HG02852 (cell line): ENCODE data around the gene NEIL3.
A peak's percentile ranks its signal among the peaks of the same experiment; 100 is the strongest.
"Not testable (repeated sequence)": the region's sequence is repeated elsewhere in the genome, so short reads cannot be mapped to it uniquely, and the experiment has no call there.

Experiments used
- ATAC-seq: cut with Tn5 transposase; IDR thresholded peaks from one replicate; pipeline ENCODE4 v1.9.1; 2021; ENCODE audit warnings: mild to moderate bottlenecking, moderate library complexity; ENCODE audit not compliant: unreplicated experiment

The NEIL3 gene

GRCh38 chr4:177297785-177298391 is 11.8 kb upstream of the NEIL3 start:
- ATAC-seq = no peak

GRCh38 chr4:177301126-177301639 is 8.5 kb upstream of the NEIL3 start:
- no peak for ATAC-seq

GRCh38 chr4:177302371-177303100 is 7.1 kb upstream of the NEIL3 start:
- ATAC-seq = no peak

- no peak for ATAC-seq
Measured at GRCh38 chr4:177304094-177304493, 5.6 kb upstream of the NEIL3 start.

- ATAC-seq = not testable (repeated sequence)
Measured at GRCh38 chr4:177304864-177305263, 4.8 kb upstream of the NEIL3 start.

- ATAC-seq = no peak
Measured at GRCh38 chr4:177308125-177308524, 1.5 kb upstream of the NEIL3 start.

- no peak for ATAC-seq
Measured at GRCh38 chr4:177308847-177309521, 690 bp upstream of the NEIL3 start.

GRCh38 chr4:177311589-177311988 is 1.9 kb downstream of the NEIL3 start:
- ATAC-seq = no peak

- ATAC-seq = no peak
Measured at GRCh38 chr4:177313263-177313662, 3.6 kb downstream of the NEIL3 start.

GRCh38 chr4:177315767-177316464 is 6.2 kb downstream of the NEIL3 start:
- ATAC-seq = peak; percentile 52

GRCh38 chr4:177320721-177321120 is 11.0 kb downstream of the NEIL3 start:
- ATAC-seq = no peak

- ATAC-seq = no peak
Measured at GRCh38 chr4:177321647-177322046, 12.0 kb downstream of the NEIL3 start.

GRCh38 chr4:177322266-177322665 is 12.6 kb downstream of the NEIL3 start:
- no peak for ATAC-seq

- ATAC-seq = no peak
Measured at GRCh38 chr4:177322881-177323280, 13.2 kb downstream of the NEIL3 start.

GRCh38 chr4:177323416-177323815 is 13.7 kb downstream of the NEIL3 start:
- ATAC-seq = no peak

GRCh38 chr4:177332119-177332518 is 22.4 kb downstream of the NEIL3 start:
- no peak for ATAC-seq

- ATAC-seq = peak; percentile 95
Measured at GRCh38 chr4:177339477-177340374, 30.1 kb downstream of the NEIL3 start.

- no peak for ATAC-seq
Measured at GRCh38 chr4:177348348-177348747, 38.7 kb downstream of the NEIL3 start.

GRCh38 chr4:177349191-177349590 is 39.5 kb downstream of the NEIL3 start:
- ATAC-seq = no peak

- ATAC-seq = no peak
Measured at GRCh38 chr4:177351622-177352244, 42.1 kb downstream of the NEIL3 start.
